Measurements from ENCODE around the gene CDH13.

GRCh38 chr16:83589576-83589975 is 962.8 kb downstream of the CDH13 start:
- TF ChIP-seq GATA3 (IDR thresholded peaks at IDR 0.05; ENCODE audit: low read depth, low read length) (no peak), GATA2 (IDR thresholded peaks at IDR 0.05; ENCODE audit: low read depth, low read length) (no peak)

Data from SH-SY5Y (cell line).